Activated T-helper 2 cell treated with anti-CD3 and anti-CD28 coated beads, Interferon-gamma antibody, Interleukin-2, Interleukin-4, amounts not matched to agents 10 μg/mL and 5 μg/mL and 100 μg/mL, durations not matched to agents 14 hours and 24 hours and 36 hours (primary cell): Measurements from ENCODE around the gene RXRB. TPM values are rescaled to one million over a fixed set of nuclear protein-coding genes. Genes with fewer than 3 reads are reported as not detected.
A peak's percentile ranks its signal among the peaks of the same experiment; 100 is the strongest.

Source experiments
- DNase-seq: peaks from one replicate; pipeline ENCODE4 v3.0.0; 2021; ENCODE audit warnings: low spot score
- H3K27ac Mint-ChIP-seq: one replicate; pipeline ENCODE4 v1.8.0; 2021; ENCODE audit warnings: mixed read lengths
- H3K27me3 Mint-ChIP-seq: one replicate; pipeline ENCODE4 v1.8.0; 2021; ENCODE audit warnings: low read depth, mixed read lengths
- H3K36me3 Mint-ChIP-seq: one replicate; pipeline ENCODE4 v1.8.0; 2021; ENCODE audit warnings: low read depth, mixed read lengths
- H3K4me1 Mint-ChIP-seq: one replicate; pipeline ENCODE4 v1.8.0; 2021; ENCODE audit warnings: low read depth, mixed read lengths
- H3K4me3 Mint-ChIP-seq: one replicate; pipeline ENCODE4 v1.8.0; 2021; ENCODE audit warnings: low read depth, mild to moderate bottlenecking, moderate library complexity, mixed read lengths
- H3K9me3 Mint-ChIP-seq: one replicate; pipeline ENCODE4 v1.8.0; 2021; ENCODE audit warnings: mixed read lengths
- intact Hi-C: fragments of 100-400 bp; cut with micrococcal nuclease; formaldehyde crosslinking; loops from one replicate; pipeline ENCODE4 v1.15.1; 2023
- total RNA-seq: library from RNA; stranded (reverse); gene quantifications from 2 replicates; pipeline ENCODE4 v1.2.3, GENCODE V29; 2022

Gene RXRB
- total RNA-seq, 1 donor from 2014 or later, result 47.8 TPM

GRCh38 chr6:33191383-33192104 lies 8.9 kb downstream of the RXRB start:
- H3K27ac Mint-ChIP-seq, result no peak overlapping the region
- intact Hi-C loops, result no loop called here
- peaks cover 10% of the 10 kb centered on the region for H3K4me1 Mint-ChIP-seq
- no peaks in the 10 kb centered on the region for H3K9me3 Mint-ChIP-seq
- H3K4me3 Mint-ChIP-seq, result no peak overlapping the region
- H3K36me3 Mint-ChIP-seq, result peaks cover 32% of the 10 kb centered on the region
- no peak for DNase-seq
- peaks cover 47% of the 10 kb centered on the region for H3K27me3 Mint-ChIP-seq

GRCh38 chr6:33190504-33191107 lies 9.9 kb downstream of the RXRB start:
- DNase-seq, result no peak
- intact Hi-C loops, result no loop called here
- H3K27ac Mint-ChIP-seq, result no peak overlapping the region
- no peaks in the 10 kb centered on the region for H3K9me3 Mint-ChIP-seq
- peaks cover 50% of the 10 kb centered on the region for H3K27me3 Mint-ChIP-seq
- H3K36me3 Mint-ChIP-seq, result peaks cover 23% of the 10 kb centered on the region
- H3K4me1 Mint-ChIP-seq, result peaks cover 10% of the 10 kb centered on the region
- no peak overlapping the region for H3K4me3 Mint-ChIP-seq

- Mint-ChIP-seq H3K27ac (no peak overlapping the region), H3K27me3 (peaks cover 53% of the 10 kb centered on the region), H3K4me1 (peaks cover 10% of the 10 kb centered on the region), H3K4me3 (no peak overlapping the region), H3K36me3 (peaks cover 15% of the 10 kb centered on the region), H3K9me3 (peaks cover under 1% of the 10 kb centered on the region)
- no peak for DNase-seq
- intact Hi-C loops, result no loop called here
These were observed 10.6 kb downstream of the RXRB start for GRCh38 chr6:33189625-33190448.

- H3K4me3 Mint-ChIP-seq, result no peak overlapping the region
- H3K36me3 Mint-ChIP-seq, result peaks cover 9% of the 10 kb centered on the region
- peaks cover 7% of the 10 kb centered on the region for H3K9me3 Mint-ChIP-seq
- no peak for DNase-seq
- H3K27me3 Mint-ChIP-seq, result peaks cover 55% of the 10 kb centered on the region
- H3K4me1 Mint-ChIP-seq, result peaks cover 10% of the 10 kb centered on the region
- intact Hi-C loops, result no loop called here
- no peak overlapping the region for H3K27ac Mint-ChIP-seq
These were observed 11.3 kb downstream of the RXRB start for GRCh38 chr6:33189164-33189563.

GRCh38 chr6:33187809-33188208 lies 12.7 kb downstream of the RXRB start:
- H3K27me3 Mint-ChIP-seq, result peaks cover 50% of the 10 kb centered on the region

GRCh38 chr6:33185654-33186187 lies 14.7 kb downstream of the RXRB start:
- H3K36me3 Mint-ChIP-seq, result peaks cover 14% of the 10 kb centered on the region
- no peak overlapping the region for H3K27ac Mint-ChIP-seq
- H3K9me3 Mint-ChIP-seq, result peaks cover 23% of the 10 kb centered on the region
- peaks cover 33% of the 10 kb centered on the region for H3K27me3 Mint-ChIP-seq
- intact Hi-C loops, result no loop called here
- no peak overlapping the region for H3K4me3 Mint-ChIP-seq
- peaks cover 20% of the 10 kb centered on the region for H3K4me1 Mint-ChIP-seq
- no peak for DNase-seq

More at GRCh38 chr6:33187809-33188208, 12.7 kb downstream of the RXRB start:
- Mint-ChIP-seq H3K27ac (no peak overlapping the region), H3K4me1 (peaks cover 19% of the 10 kb centered on the region), H3K4me3 (no peak overlapping the region), H3K36me3 (peaks cover 11% of the 10 kb centered on the region), H3K9me3 (peaks cover 21% of the 10 kb centered on the region)
- intact Hi-C loops, result no loop called here
- DNase-seq, result no peak

- H3K27ac Mint-ChIP-seq, result no peak overlapping the region
These were observed 15.3 kb downstream of the RXRB start for GRCh38 chr6:33185190-33185589.

GRCh38 chr6:33183071-33183683 lies 17.3 kb downstream of the RXRB start:
- no peak for DNase-seq
- H3K9me3 Mint-ChIP-seq, result peaks cover 23% of the 10 kb centered on the region
- H3K27ac Mint-ChIP-seq, result peak overlapping the region; percentile 93
- intact Hi-C loops, result no loop called here
- peak overlapping the region; percentile 23 for H3K4me3 Mint-ChIP-seq
- peaks cover 20% of the 10 kb centered on the region for H3K4me1 Mint-ChIP-seq
- peaks cover 19% of the 10 kb centered on the region for H3K27me3 Mint-ChIP-seq
- H3K36me3 Mint-ChIP-seq, result peaks cover 14% of the 10 kb centered on the region

More at GRCh38 chr6:33185190-33185589, 15.3 kb downstream of the RXRB start:
- peaks cover 23% of the 10 kb centered on the region for H3K9me3 Mint-ChIP-seq
- no peak overlapping the region for H3K4me3 Mint-ChIP-seq
- no peak for DNase-seq
- intact Hi-C loops, result no loop called here
- peaks cover 14% of the 10 kb centered on the region for H3K36me3 Mint-ChIP-seq
- H3K27me3 Mint-ChIP-seq, result peaks cover 29% of the 10 kb centered on the region
- peaks cover 20% of the 10 kb centered on the region for H3K4me1 Mint-ChIP-seq

- intact Hi-C loops, result no loop called here
- peaks cover 23% of the 10 kb centered on the region for H3K9me3 Mint-ChIP-seq
- H3K4me1 Mint-ChIP-seq, result peaks cover 13% of the 10 kb centered on the region
- H3K27ac Mint-ChIP-seq, result no peak overlapping the region
- DNase-seq, result no peak
- H3K36me3 Mint-ChIP-seq, result peaks cover 14% of the 10 kb centered on the region
- peaks cover 7% of the 10 kb centered on the region for H3K27me3 Mint-ChIP-seq
- no peak overlapping the region for H3K4me3 Mint-ChIP-seq
These were observed 19.3 kb downstream of the RXRB start for GRCh38 chr6:33181141-33181540.

- Mint-ChIP-seq H3K4me3 (no peak overlapping the region), H3K9me3 (peaks cover 14% of the 10 kb centered on the region), H3K4me1 (peaks cover 13% of the 10 kb centered on the region), H3K27me3 (peaks cover 2% of the 10 kb centered on the region), H3K27ac (no peak overlapping the region), H3K36me3 (peaks cover 14% of the 10 kb centered on the region)
- DNase-seq, result no peak
- intact Hi-C loops, result no loop called here
These were observed 21.6 kb downstream of the RXRB start for GRCh38 chr6:33178755-33179475.

GRCh38 chr6:33177552-33178446 lies 22.7 kb downstream of the RXRB start:
- Mint-ChIP-seq H3K9me3 (peaks cover 2% of the 10 kb centered on the region), H3K36me3 (peaks cover 3% of the 10 kb centered on the region), H3K4me3 (no peak overlapping the region), H3K4me1 (peaks cover 2% of the 10 kb centered on the region), H3K27ac (no peak overlapping the region), H3K27me3 (peaks cover 2% of the 10 kb centered on the region)
- intact Hi-C loops, result no loop called here
- DNase-seq, result no peak
